ENCODE measurements around the gene TOX3. TPM values are rescaled to one million over a fixed set of nuclear protein-coding genes. Genes with fewer than 3 reads are reported as not detected.

Gene TOX3
- total and polyA plus RNA-seq, 11 donors = 0.17 TPM; not detected in 10

GRCh38 chr16:52473096-52473495 lies 73.8 kb downstream of the TOX3 start:
- Histone ChIP-seq H3K4me1 (no peaks in the 10 kb centered on the region), H3K36me3 (no peaks in the 10 kb centered on the region), H3K9me3 (no peaks in the 10 kb centered on the region), H3K27me3 (no peaks in the 10 kb centered on the region), H3K4me3 (no peak overlapping the region), H3K27ac (no peak overlapping the region)
- ATAC-seq (no peak), DNase-seq (no peak)
- intact Hi-C loops (cut with DNase I) = no loop called here
- WGBS, 4 donors = 86 to 95% (median 90%) methylated on average over 5 of the region's 5 CpGs
- TF ChIP-seq CTCF (IDR thresholded peaks at IDR 0.05) (no peak), POLR2A (IDR thresholded peaks at IDR 0.05) (no peak)

- DNase-seq (no peak), ATAC-seq (no peak)
- Histone ChIP-seq H3K27me3 (no peaks in the 10 kb centered on the region), H3K27ac (no peak overlapping the region), H3K9me3 (no peaks in the 10 kb centered on the region), H3K4me3 (no peak overlapping the region), H3K36me3 (no peaks in the 10 kb centered on the region), H3K4me1 (no peaks in the 10 kb centered on the region)
- intact Hi-C loops (cut with DNase I) = no loop called here
- 77 to 84% (median 82%) methylated on average over 7 of the region's 7 CpGs for WGBS, 4 donors
- TF ChIP-seq POLR2A (IDR thresholded peaks at IDR 0.05) = no peak
- no peak for TF ChIP-seq CTCF (IDR thresholded peaks at IDR 0.05)
Observed at GRCh38 chr16:52471650-52472370, 75.1 kb downstream of the TOX3 start.

- no peak for TF ChIP-seq POLR2A (IDR thresholded peaks at IDR 0.05)
- no peak for TF ChIP-seq CTCF (IDR thresholded peaks at IDR 0.05)
- Histone ChIP-seq H3K27me3 (no peaks in the 10 kb centered on the region), H3K36me3 (no peaks in the 10 kb centered on the region), H3K27ac (no peak overlapping the region), H3K9me3 (no peaks in the 10 kb centered on the region), H3K4me3 (no peak overlapping the region), H3K4me1 (no peaks in the 10 kb centered on the region)
- no peak for DNase-seq
- ATAC-seq = no peak
- WGBS, 4 donors = 78 to 91% (median 85%) methylated on average over 6 of the region's 6 CpGs
- intact Hi-C loops (cut with DNase I) = no loop called here
Observed at GRCh38 chr16:52470585-52470984, 76.4 kb downstream of the TOX3 start.

GRCh38 chr16:52469775-52470174 lies 77.2 kb downstream of the TOX3 start:
- 71 to 86% (median 80%) methylated on average over 3 of the region's 3 CpGs for WGBS, 4 donors

More at GRCh38 chr16:52469775-52470174, 77.2 kb downstream of the TOX3 start:
- no peak for ATAC-seq
- H3K36me3 ChIP-seq = no peaks in the 10 kb centered on the region
- no peaks in the 10 kb centered on the region for H3K27me3 ChIP-seq
- H3K27ac ChIP-seq = no peak overlapping the region
- DNase-seq = no peak
- H3K4me3 ChIP-seq = no peak overlapping the region
- no peak for TF ChIP-seq CTCF (IDR thresholded peaks at IDR 0.05)
- TF ChIP-seq POLR2A (IDR thresholded peaks at IDR 0.05) = no peak
- no peaks in the 10 kb centered on the region for H3K4me1 ChIP-seq
- intact Hi-C loops (cut with DNase I) = loop anchor here in 1 of 10 donors (10.0 kb wide), 1 partner anchor 55 kb away; no protein-coding TSS in a partner anchor
- H3K9me3 ChIP-seq = no peaks in the 10 kb centered on the region

All from heart left ventricle (tissue), 16 donors.